GM12878 (cell line): ENCODE data around the gene GNB2. TPM values are rescaled to one million over a fixed set of nuclear protein-coding genes. Genes with fewer than 3 reads are reported as not detected.

Source experiments
- ATAC-seq: fragments of 200-7000 bp; cut with Tn5 transposase; 3 replicates; pipeline ENCODE4 v1.9.1; 2020; ENCODE audit warnings: mild to moderate bottlenecking, moderate library complexity
- BruUV-seq: library from RNA; stranded (reverse); fragments of 400-500 nt; replicated peaks from 2 replicates; lab custom pipeline; 2021; lab: Mats Ljungman, UMichigan
- CTCF ChIA-PET: fragments of 300-600 bp; sonication (Branson Sonifier 250); formaldehyde crosslinking; extraction: SDS; loops from one replicate; lab custom pipeline; 2021; ENCODE audit warnings: inconsistent platforms; lab: Yijun Ruan, JAX
- POLR2A ChIA-PET: fragments of 350-600 bp; formaldehyde crosslinking; extraction: SDS; loops from one replicate; lab custom pipeline; 2021; ENCODE audit warnings: inconsistent platforms; lab: Charles Lee
- RAD21 ChIA-PET: fragments of 300-600 bp; sonication (Branson Sonifier 250); formaldehyde crosslinking; loops from one replicate; lab custom pipeline; 2023; ENCODE audit warnings: antibody characterized with exemption; ENCODE audit not compliant: unreplicated experiment; lab: Charles Lee
- SMC1A ChIA-PET: fragments of 300-600 bp; sonication (Branson Sonifier 250); formaldehyde crosslinking; loops from one replicate; lab custom pipeline; 2023; ENCODE audit not compliant: unreplicated experiment, uncharacterized antibody; lab: Charles Lee
- DNase-seq: peaks from one replicate; pipeline ENCODE4 v3.0.0-alpha.2; 2011; ENCODE audit warnings: low read depth, low spot score
- FAIRE-seq: peaks from 3 replicates; lab custom pipeline; 2011; peaks lifted over from hg19 to GRCh38; lab: Jason Lieb, UNC
- H2AFZ ChIP-seq: 2 replicates; pipeline ENCODE4 v1.6.0; 2011; ENCODE audit warnings: low read depth, low read length, control low read depth; ENCODE audit not compliant: control insufficient read depth
- H3K27ac ChIP-seq: 2 replicates; pipeline ENCODE4 v1.5.1; 2011; ENCODE audit warnings: control low read depth; ENCODE audit not compliant: control insufficient read depth, insufficient read depth
- H3K27me3 ChIP-seq, 2 experiments: replicated peaks in 1 of 2; 2 replicates each; pipeline versions ENCODE4 v1.6.0 to v1.6.1; 2011; ENCODE audit warnings: low read length in 1 of 2; ENCODE audit not compliant: control insufficient read depth in 2 of 2, insufficient read depth in 2 of 2
- H3K36me3 ChIP-seq, 2 experiments: 2 replicates each; pipeline ENCODE4 v1.5.1; 2011; ENCODE audit warnings: low read length in 1 of 2; ENCODE audit not compliant: control insufficient read depth in 2 of 2, insufficient read depth in 2 of 2
- H3K4me1 ChIP-seq: 2 replicates; pipeline ENCODE4 v1.6.1; 2011; ENCODE audit warnings: mild to moderate bottlenecking, low read length, moderate library complexity, mixed read lengths; ENCODE audit not compliant: control insufficient read depth, insufficient read depth
- H3K4me2 ChIP-seq: 2 replicates; pipeline ENCODE4 v1.6.0; 2011; ENCODE audit warnings: control low read depth; ENCODE audit not compliant: control insufficient read depth, insufficient read depth
- H3K4me3 ChIP-seq: fragments of 200-600 bp; sonication (generic); 2 replicates; pipeline ENCODE4 v1.5.1; 2016
- H3K79me2 ChIP-seq: 2 replicates; pipeline ENCODE4 v1.6.0; 2011; ENCODE audit warnings: low read length; ENCODE audit not compliant: control insufficient read depth, insufficient read depth
- H3K9ac ChIP-seq: 2 replicates; pipeline ENCODE4 v1.8.0; 2011; ENCODE audit warnings: low read length, control low read depth, mixed read lengths; ENCODE audit not compliant: control insufficient read depth, insufficient read depth
- H3K9me3 ChIP-seq: replicated peaks from 3 replicates; pipeline ENCODE4 v1.5.1; 2011; ENCODE audit warnings: mild to moderate bottlenecking, low read length; ENCODE audit not compliant: control insufficient read depth, insufficient read depth
- H4K20me1 ChIP-seq: 2 replicates; pipeline ENCODE4 v1.6.0; 2011; ENCODE audit not compliant: control insufficient read depth, insufficient read depth
- FOS ChIP-seq: IDR thresholded peaks from 3 replicates; pipeline ENCODE4 v1.6.1; 2011; ENCODE audit warnings: borderline replicate concordance; ENCODE audit not compliant: insufficient read length; ENCODE audit errors: extremely low read depth
- WGBS: methylation state at CpG from one replicate; pipeline ENCODE4 v1.1.6; 2016; ENCODE audit warnings: low lambda C conversion rate; ENCODE audit not compliant: insufficient replicate concordance, insufficient coverage; ENCODE audit errors: missing lambda C conversion rate; 5-methylcytosine and 5-hydroxymethylcytosine counted together
- in situ Hi-C: fragments of 300-500 bp; cut with MboI; formaldehyde crosslinking; loops from 9 replicates; pipeline ENCODE4 v1.14.3; 2018; ENCODE audit warnings: mixed read lengths
- intact Hi-C: fragments of 100-400 bp; cut with micrococcal nuclease; formaldehyde crosslinking; loops from one replicate; pipeline ENCODE4 v1.14.2; 2022; ENCODE audit not compliant: unreplicated experiment
- polyA plus RNA-seq, 11 experiments: library from polyadenylated mRNA; depleted of rRNA in 4 of 11; unstranded in 6 of 11; stranded (reverse) in 5 of 11; fragments of >200 nt; fragmentation: Nextera tagmentation in 4 of 11; fragmentation: Illumina TruSeq in 1 of 11; extraction: Ambion mirVana in 4 of 11; extraction: Trizol in 1 of 11; gene quantifications; 1 replicate in 1 of 11; 2 replicates in 10 of 11; pipeline versions ENCODE4 v1.2.1 to v1.2.3, GENCODE V29; 2011 to 2016; ENCODE audit warnings: inconsistent platforms in 2 of 11, missing spikeins in 2 of 11, low read depth in 1 of 11
- total RNA-seq, 4 experiments: library from RNA; depleted of rRNA in 3 of 4; stranded (reverse); fragments of >200 nt in 3 of 4; fragmentation: Illumina TruSeq in 1 of 4; extraction: Trizol in 1 of 4; gene quantifications; 2 replicates each; pipeline versions ENCODE4 v1.2.1 to v1.2.3, GENCODE V29; 2013 to 2021
- TF ChIP-seq, protein P1 (sequence below): fragments of 450-650 bp; conservative IDR thresholded peaks from 2 replicates; pipeline ENCODE4 v1.6.1; 2017; ENCODE audit warnings: mild to moderate bottlenecking, moderate library complexity

GNB2 gene
- total and polyA plus RNA-seq, 10 of the 15 experiments (the other 5 are each of a cell fraction or from before 2014, with no cell fraction given): 0.35 to 175 (median 59.7) TPM

- intact Hi-C loops (no loop called here), in situ Hi-C loops (no loop called here)
- no peak for DNase-seq
- TF ChIP-seq, protein P1, sequence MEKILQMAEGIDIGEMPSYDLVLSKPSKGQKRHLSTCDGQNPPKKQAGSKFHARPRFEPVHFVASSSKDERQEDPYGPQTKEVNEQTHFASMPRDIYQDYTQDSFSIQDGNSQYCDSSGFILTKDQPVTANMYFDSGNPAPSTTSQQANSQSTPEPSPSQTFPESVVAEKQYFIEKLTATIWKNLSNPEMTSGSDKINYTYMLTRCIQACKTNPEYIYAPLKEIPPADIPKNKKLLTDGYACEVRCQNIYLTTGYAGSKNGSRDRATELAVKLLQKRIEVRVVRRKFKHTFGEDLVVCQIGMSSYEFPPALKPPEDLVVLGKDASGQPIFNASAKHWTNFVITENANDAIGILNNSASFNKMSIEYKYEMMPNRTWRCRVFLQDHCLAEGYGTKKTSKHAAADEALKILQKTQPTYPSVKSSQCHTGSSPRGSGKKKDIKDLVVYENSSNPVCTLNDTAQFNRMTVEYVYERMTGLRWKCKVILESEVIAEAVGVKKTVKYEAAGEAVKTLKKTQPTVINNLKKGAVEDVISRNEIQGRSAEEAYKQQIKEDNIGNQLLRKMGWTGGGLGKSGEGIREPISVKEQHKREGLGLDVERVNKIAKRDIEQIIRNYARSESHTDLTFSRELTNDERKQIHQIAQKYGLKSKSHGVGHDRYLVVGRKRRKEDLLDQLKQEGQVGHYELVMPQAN: no peak
- TF ChIP-seq FOS: no peak
- CTCF ChIA-PET: interaction anchor here (1.5 kb wide), 1 partner anchor 10 kb away, joined by 6 read pairs; no protein-coding TSS in a partner anchor
- Histone ChIP-seq H3K9me3 (no peaks in the 10 kb centered on the region), H4K20me1 (no peaks in the 10 kb centered on the region), H3K4me3 (no peak overlapping the region), H3K4me2 (no peak overlapping the region), H3K79me2 (no peaks in the 10 kb centered on the region), H3K4me1 (no peaks in the 10 kb centered on the region; the same call in 1 of the 2 replicates), H3K9ac (no peak overlapping the region), H2AFZ (no peak overlapping the region), H3K27me3 (no peaks in the 10 kb centered on the region; a peak in 1 of 4 replicates), H3K36me3 (no peaks in the 10 kb centered on the region), H3K27ac (no peak overlapping the region)
- no peak for ATAC-seq
- BruUV-seq: no TSS peak
- POLR2A ChIA-PET: interaction anchor here (0.7 kb wide), 1 partner anchor 137 kb away, joined by 4 read pairs; no protein-coding TSS in a partner anchor
- FAIRE-seq: no peak
- SMC1A ChIA-PET: no interaction called here
- RAD21 ChIA-PET: no interaction called here
- WGBS: 82% methylated on average over 17 of the region's 17 CpGs
These were observed 33.5 kb upstream of the GNB2 start for GRCh38 chr7:100639995-100640516.
